NCI-H2196 (cell line): ENCODE data around the gene LARGE1.
"Not testable (repeated sequence)": the region's sequence is repeated elsewhere in the genome, so short reads cannot be mapped to it uniquely, and the experiment has no call there.

Experiments
- DNase-seq: peaks from one replicate; lab custom pipeline; 2025; ENCODE audit not compliant: unreplicated experiment; lab: John Stamatoyannopoulos, UW

LARGE1 gene

DNA sequence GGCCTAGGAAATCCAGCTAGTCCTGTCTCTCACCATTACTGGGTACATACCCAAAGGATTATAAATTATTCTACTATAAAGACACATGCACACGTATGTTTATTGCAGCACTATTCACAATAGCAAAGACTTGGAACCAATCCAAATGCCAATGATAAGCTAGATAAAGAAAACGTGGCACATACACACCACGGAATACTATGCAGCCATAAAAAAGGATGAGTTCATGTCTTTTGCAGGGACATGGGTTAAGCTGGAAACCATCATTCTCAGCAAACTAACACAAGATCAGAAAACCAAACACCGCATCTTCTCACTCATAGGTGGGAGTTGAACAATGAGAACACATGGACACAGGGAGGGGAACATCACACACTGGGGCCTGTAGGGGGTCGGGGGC lies 61.6 kb downstream of the LARGE1 start:
- DNase-seq: not testable (repeated sequence)

DNA sequence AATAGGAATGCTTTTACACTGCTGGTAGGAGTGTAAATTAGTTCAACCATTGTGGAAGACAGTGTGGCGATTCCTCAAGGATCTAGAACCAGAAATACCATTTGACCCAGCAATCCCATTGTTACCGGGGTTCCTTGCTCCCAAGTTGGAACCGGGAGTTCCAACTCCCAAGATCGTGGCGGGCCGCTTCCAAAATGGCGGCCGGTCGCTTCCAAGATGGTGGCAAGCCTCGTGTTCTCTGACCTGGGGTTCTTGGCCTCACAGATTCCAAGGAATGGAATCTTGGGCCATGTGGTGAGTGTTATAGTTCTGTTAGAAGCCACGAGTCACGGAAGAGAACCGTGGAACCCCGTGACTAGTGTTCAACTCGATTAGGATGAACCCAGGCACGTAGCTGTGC lies 62.5 kb downstream of the LARGE1 start:
- not testable (repeated sequence) for DNase-seq

DNA sequence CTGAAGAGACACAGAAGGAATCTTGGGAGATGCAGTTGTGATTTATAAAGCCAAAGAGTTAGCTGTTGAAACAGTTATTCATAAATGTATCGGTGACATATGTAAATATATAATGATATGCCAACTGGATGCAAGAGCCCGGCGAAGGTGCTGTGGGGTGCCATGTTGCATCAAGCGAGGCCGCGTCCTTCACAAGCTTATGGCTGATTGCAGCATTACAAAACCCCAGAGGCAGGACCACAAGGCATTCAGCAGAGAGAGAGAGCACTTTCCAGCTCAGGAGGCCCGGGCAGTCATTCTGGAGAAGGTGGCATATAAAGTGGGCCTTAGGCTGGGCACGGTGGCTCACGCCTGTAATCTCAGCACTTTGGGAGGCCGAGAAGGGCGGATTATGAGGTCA lies 65.6 kb downstream of the LARGE1 start:
- no peak for DNase-seq

DNA sequence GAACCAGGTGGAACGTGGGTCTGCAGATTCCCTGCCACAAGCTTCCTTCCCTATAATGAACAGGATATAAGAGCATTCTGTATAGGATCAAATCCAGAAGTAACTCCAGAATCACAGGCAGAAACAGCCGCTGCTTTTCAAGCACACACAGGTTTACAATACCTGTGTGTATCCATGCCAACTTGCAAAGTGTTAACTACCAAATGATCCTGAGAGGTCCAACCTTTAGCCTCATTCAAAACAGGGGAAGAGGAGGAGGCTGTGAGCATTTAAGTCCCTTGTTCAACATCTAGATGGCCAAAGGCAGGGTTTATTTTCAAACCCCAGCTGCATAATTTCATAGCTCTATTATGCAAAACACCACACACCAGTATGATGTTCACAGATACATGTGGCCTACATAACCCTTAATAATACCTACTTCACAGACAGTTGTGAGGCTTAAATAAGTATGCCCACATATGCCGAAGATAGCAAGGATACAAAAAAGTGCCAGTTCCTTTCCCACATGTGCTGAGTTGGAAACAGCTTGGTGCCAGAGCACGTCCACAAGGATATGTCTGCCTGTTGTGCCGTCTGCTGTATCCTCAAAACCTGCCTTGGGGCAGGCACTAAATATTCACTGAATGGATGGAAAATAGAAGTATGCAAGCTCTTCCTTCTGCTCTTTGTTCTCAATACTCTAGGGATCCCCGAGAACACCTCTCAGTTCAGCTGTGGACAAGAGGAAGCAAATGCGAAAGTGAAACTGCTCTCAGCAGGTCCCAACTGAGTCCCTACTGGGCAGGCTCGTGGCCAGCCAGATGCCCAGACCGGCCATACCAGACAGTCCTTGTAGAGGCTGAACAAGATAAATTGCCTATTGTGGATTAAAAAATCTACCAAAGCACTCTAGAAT lies 66.8 kb downstream of the LARGE1 start:
- DNase-seq: peak; percentile 33

DNA sequence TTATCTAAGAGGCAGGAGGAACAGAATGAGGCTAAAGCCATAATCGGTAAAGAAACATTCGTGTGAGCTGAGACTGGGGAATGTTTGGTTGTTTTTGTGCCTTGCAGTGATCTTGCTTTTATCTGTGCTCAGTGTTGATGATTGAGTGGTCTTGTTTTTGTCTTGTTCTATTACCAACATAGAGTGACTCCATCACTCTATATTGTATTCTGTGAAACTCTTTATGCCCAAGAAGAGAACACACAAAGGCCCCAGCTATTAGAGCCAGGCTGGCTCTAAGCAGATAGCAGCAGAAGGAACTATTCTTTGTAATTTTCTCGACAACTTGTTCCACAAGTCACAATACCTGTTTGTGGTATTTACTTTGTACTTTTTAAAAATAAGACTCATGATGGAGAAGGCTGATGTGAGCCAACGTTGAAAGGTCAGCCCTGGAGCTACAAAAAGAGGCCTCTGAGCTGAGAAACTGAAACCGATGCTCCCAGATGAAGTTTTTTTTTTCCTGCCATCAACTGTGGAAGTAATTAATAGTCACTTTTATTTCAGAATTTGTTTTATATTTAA lies 68.4 kb downstream of the LARGE1 start:
- no peak for DNase-seq

DNA sequence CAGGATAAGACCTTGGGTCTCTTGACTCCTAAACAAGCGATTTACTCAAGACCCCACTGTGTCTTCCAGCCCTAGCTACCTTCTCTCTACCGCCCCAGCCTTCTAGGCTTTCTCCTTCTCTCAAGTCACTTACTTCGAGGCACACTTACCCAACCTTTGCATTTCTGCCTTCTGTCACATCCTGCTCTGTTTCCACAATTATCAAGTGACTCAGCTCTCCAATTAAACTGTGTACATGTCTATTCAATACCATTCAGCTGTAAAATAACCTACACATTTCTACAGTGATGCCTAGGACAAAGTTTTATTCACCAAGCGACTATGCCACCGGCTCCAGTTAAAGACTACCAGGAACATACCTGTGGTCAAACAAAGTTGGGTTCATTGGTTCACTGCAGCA lies 69.0 kb downstream of the LARGE1 start:
- DNase-seq: no peak

DNA sequence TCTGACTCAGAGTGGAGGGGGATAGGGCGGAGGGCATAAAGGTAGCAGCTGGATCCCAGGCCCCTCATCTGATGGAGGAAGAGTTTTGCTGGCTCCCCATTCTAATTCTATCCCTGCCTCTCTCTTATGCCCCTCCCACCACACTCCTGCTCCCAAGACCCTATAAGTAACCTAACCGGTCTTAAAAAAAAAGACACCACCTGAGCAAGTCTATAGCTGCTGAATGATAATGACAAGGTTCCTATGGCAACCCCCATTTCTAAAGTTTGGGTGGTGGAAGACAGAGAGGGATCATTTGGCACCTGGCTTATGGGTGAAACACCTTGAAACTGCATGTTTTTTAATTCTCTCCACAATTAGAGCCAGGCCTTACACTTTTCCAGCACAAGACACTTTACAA lies 69.6 kb downstream of the LARGE1 start:
- no peak for DNase-seq

DNA sequence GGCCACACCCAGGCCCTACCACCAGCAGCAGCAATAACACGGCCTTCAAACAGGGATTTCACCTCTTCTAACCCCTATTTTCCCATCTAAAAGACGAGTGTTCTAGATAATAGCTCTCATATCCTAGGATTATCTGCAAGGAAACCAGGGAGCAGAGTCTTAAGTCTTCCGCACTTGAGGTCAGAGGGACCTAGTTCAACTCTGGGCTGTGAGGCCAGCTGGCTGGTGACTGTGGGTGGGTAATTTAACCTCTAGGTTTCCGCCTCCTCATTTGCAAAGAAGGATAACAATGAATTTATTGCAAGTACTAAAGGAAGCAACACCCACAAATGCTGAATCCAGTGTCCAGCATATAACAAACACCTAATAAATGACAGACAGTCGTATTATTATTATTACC lies 70.1 kb downstream of the LARGE1 start:
- DNase-seq: no peak

DNA sequence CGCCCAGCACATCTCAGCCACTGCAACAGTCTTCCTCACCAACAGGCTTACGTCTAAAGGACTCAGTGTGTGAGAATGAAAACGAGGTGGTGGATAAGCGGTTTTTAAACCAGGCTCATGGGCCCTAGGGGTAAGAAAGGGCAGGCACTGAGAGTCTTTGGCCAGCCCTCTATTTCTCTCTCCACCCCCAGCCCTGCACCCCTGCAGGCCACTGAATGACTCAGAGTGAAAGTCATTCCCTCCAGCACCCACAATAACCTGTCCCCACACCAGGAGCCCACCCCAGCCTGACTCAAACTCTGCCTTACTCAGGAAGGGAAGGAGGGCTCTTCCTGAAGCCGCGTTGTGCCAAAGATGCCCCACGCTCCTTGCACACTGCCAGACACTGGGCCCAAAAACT lies 72.0 kb downstream of the LARGE1 start:
- DNase-seq: no peak

DNA sequence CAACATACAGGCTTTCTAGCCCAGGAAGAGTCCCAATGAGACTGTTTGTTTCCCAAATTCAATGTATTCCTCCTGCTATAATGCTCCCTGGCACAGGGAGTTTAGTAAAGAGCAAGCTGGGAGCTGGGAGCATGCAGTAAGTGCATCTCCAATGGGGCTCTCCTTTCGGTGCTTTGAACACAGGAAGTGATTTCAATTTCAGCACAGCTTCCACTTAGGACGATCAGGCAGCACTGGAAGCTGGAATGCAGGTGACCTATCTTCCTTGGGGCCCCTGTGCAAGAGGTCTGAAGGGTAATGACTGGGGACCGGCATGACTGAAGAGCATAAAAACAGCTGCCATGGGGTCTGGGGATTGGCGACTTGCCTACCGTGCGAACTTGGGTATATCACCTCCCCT lies 76.0 kb downstream of the LARGE1 start:
- no peak for DNase-seq

DNA sequence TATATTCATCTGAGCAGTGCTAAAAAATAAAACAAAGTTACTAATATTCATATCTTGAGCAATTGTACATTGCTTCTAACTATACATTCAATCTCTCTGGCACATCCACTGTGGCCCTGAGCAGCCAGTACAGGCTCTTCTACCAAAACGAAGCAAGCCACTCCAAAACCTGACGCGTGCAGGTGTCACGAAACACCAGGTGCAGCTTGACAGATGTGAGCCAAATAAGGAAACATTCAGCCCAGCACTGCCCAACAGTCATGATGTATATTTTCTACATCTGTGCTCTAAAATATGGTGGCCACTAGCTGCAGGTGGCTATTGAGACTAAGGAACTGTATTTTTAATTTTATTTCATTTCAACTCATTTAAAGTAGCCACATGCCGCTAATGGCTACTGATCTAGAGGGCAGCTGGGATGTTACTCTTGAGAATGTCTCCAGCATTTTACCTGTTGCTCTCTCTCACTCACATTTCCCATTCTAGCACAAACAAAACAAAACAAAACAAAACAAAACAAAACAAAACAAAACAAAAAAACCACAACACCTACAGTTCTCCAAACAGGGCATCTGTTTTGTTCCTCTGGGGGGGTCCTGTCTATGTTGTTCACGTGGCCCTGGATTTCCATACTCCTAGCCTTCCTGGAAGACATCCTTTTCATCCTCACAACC lies 77.7 kb downstream of the LARGE1 start:
- peak; percentile 30 for DNase-seq

DNA sequence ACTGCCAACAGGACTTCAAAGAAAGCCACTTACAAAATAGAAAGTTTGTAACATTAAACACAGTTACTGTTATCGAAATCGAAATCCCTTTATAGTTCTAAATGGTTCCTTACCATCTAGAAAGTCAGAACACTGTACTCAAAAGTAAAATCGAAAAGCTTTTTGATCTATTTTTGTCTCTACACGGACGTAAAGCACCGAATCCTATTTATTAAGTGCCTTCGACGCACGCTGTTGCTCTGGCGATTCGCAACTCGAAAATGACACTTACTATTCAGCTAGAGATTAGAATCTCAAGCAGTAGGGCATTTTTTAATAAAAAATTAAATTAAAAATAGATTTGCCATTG lies 78.3 kb downstream of the LARGE1 start:
- no peak for DNase-seq

DNA sequence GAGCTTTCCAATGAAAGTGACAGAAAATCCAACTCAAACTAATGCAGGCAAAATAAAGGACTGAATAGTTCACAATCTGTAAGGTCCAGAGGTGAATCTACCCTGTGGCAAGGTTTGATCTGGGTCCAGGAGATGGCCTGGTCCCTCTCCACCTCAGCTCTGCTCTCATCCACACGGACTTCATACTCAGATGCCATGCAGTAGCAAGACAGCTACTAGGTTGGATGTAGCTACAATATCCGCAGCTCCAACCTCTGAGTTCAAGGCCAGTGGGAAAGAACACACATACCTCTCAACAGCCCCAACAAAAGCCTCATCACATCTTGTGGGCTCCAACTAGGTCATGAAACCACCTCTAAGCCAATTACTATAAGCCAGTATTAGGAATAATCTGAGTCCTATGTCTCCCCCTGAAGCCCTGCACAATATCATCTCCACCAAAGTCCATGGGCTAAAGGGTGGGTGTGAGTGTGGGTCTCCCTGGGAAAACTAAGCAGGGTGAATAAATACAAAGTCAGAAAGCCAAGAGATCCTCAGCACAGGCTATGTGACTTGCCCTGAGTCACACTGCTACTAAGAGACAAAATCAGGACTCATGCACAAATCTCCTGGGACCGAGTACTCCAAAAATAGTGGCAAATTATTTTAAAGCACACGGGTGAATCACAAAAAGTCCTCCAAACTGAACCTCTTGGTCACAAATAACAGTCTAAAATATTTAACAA lies 78.8 kb downstream of the LARGE1 start:
- DNase-seq: no peak

DNA sequence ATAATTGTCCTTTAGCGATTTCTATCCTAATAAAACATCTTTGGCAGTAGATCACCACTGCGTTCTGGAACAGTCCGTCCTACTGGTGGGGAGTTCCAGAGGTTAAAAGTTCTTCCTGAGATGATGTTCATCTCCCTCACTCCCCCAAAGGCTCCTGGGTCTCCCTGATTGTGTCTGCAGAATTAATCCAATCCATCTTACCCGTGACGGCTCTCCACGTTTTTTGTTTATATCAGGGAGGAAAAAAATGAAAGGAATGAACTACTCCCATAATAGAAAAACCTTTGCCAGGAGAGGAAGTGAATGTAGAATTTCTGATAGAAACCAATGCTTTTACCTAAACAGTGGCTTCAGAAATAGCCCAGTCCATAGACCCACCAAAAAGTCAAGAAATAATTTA lies 81.6 kb downstream of the LARGE1 start:
- no peak for DNase-seq

DNA sequence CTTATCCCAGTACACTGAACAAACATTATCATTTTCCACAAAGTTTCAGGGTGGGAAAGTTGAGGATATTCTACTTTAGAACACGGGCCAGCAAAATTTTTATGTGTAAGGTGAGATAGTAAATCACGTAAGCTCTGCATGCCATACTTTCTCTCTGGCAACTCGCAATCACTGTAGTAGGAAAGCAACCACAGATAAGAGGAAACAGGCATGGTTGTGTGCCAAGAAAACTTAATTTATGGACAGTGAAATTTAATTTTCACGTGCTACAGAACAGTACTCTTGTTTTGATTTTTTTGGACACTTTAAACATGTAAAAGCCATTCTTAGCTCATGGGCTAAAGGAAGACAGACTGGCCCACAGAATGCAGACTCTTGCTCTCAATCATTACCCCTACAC lies 82.5 kb downstream of the LARGE1 start:
- no peak for DNase-seq

DNA sequence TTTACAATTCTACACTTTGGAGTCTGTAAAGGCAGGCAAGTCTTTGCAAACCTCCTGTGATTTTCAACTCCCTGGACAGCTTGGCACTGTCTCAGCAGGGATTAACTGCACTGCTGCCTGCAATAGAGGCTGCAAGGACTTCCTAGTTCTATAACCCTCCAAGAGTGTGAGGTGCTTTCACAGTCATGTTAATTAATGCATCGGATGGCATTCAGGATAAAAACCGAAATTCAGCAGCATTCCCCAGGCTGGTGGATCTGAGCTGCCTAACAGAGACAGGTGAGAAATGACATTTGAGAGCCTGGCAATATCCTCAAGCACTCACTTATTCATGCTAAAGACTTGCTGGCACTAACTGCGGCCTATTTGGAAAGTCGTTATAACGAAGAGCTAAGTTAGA lies 85.0 kb downstream of the LARGE1 start:
- DNase-seq: no peak

DNA sequence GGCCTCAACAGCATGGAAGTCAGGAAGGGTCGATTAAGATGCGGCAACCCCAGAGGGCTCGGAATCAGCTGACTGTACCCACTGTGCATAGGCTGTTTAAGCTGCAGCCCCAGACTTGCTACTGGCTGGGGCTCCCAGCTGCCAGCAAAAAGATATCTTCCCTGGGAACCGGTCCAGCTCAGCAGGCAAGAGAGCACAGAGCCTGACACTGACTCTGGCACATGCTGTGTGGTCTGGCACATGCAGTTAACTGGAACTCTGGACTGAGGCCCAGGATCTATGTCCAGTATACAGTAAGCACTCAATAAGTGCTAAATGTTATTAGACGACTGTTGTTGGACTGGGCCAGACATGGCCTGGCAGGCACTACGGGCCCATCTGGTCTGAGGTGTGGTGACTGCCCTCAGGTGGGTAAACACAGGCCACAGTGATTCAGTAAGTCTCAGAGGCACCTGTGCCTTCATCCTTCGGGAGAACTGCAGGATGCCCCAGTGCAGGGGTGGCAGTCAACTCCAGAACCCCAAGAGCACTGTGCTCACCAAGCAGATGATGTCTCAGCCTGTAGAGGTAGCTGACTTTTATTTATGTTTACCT lies 87.6 kb downstream of the LARGE1 start:
- no peak for DNase-seq

DNA sequence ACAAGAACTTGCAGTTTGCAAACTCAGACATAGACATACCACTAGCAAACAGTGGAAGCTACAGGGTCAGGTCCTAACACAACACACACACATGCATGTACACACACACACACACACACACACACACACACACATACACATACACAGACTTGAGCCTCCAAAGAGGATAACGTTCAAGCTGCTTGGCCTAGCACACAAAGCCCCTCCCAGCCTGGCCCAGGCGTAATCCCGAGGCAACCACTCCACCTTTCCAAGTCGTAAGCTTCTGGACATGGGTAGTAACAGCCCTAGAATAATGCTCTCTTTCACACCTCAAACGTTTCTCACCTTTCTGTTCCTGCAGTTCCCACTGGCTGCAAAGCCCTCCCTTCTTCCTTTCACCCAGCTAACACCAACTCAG lies 88.6 kb downstream of the LARGE1 start:
- DNase-seq: no peak

DNA sequence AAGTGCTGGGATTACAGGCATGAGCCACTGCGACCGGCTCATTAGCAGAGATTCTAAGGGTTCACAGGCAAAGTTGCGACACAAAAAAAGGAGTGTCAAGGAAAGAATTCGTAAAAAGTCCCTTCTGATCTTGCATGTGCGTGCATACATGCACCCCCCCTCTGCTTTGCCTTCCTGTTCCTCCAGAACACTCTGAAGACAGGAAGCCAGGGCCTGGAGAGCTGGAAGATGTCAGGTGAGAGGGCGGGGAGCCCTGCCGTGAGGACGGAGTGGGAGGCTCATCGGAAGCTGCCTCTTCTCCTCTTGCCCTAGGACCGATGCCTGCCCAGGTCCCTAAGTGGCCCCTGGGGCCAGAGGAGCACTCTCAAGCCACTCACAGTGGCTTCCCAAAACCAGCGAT lies 89.1 kb downstream of the LARGE1 start:
- DNase-seq: no peak

DNA sequence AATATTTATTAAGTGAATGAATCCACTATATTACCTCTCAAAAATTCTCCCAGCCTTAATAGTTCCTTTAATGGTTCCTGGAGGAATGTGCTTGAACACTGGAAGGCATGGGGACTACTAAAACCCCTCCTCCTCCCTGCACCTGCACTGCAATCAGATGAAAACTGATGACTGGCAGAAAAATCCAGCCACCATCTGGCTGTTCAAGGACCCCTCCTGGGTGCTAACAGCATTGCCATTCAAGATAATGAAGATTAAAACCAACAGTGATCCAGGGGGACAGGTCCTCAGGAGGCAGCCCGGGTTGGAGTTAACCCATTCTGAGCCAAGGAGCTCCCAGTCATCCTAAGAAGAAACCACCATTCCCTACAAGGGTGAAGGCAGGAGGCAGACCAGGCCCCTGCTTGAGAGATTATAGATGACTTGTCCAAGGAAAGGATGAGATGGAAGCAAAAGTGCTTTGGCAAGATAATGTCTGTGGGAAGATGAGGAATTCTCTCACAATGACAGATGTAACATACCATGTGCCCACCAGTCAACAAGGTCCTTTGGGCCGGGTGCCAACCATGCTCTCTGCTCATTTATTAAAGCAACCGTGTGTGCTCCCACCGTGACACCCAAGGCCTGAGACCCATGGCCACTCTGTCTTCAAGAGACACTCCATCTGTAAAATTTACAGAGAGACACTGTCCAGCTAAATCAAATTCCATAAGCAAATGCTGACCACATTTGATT lies 90.6 kb downstream of the LARGE1 start:
- DNase-seq: no peak

DNA sequence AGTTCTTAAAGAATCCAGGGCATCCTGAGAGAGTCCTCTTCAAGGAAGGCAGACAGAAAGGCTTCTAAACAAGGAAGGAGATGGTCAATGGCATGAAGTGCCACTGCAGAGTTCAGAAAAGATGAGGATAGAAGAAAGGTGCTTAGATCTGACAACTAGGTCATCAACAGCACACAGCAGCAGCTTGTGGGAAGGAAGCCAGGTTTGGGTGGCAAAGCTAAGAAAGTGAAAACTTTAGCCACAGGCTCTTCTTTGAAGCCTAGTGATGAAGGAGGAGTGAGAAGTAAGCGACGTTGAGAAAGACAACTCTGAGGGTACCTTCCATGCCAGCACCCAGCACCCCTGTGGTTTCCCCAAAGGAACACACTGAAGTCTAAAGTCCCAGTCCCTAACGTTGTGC lies 92.0 kb downstream of the LARGE1 start:
- DNase-seq: no peak
